Upper lobe of left lung (tissue), 4 donors: ENCODE results near the gene KCNJ5.

Source experiments
- POLR2AphosphoS5 ChIP-seq, 2 donors: sonication (generic); formaldehyde crosslinking; IDR thresholded peaks; one replicate each; pipeline ENCODE4 v1.5.1; 2017; ENCODE audit warnings: antibody characterized with exemption in 2 of 2
- TF ChIP-seq, protein P1 (sequence below), 6 experiments: fragments of 450-650 bp in 4 of 6; fragments of 200-600 bp in 2 of 6; sonication (generic) in 2 of 6; IDR thresholded peaks; one replicate each; pipeline ENCODE4 v1.5.1; 2016 to 2019; ENCODE audit warnings: antibody characterized with exemption in 6 of 6

DNA sequence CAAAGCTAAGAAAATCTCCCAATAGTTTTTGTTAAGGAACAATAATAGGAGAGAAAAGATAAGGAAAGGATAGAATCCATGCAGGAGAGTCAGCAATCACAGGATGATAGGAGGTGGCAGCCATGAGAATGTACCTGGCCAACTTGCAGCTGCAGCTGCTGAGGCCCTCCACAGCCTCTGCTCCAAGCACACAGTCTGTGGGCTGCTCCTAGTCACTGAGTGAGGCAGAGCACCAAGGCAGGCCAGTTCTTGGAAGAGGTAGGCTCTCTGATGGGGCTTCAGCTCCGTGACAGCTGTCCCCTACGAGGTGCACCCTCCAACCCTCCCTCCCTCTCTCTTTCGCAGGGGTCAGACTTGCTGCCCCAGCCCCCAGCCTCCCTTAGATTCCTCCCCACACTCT lies 18.6 kb upstream of the KCNJ5 start:
- TF ChIP-seq, protein P1, sequence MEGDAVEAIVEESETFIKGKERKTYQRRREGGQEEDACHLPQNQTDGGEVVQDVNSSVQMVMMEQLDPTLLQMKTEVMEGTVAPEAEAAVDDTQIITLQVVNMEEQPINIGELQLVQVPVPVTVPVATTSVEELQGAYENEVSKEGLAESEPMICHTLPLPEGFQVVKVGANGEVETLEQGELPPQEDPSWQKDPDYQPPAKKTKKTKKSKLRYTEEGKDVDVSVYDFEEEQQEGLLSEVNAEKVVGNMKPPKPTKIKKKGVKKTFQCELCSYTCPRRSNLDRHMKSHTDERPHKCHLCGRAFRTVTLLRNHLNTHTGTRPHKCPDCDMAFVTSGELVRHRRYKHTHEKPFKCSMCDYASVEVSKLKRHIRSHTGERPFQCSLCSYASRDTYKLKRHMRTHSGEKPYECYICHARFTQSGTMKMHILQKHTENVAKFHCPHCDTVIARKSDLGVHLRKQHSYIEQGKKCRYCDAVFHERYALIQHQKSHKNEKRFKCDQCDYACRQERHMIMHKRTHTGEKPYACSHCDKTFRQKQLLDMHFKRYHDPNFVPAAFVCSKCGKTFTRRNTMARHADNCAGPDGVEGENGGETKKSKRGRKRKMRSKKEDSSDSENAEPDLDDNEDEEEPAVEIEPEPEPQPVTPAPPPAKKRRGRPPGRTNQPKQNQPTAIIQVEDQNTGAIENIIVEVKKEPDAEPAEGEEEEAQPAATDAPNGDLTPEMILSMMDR (IDR thresholded peaks at IDR 0.05): no peak
- no peak for TF ChIP-seq POLR2AphosphoS5 (IDR thresholded peaks at IDR 0.05)
